H1 (cell line): Measurements from ENCODE around the gene PCDH9. TPM values are rescaled to one million over a fixed set of nuclear protein-coding genes. Genes with fewer than 3 reads are reported as not detected.

Experiments used
- GTF2F1 ChIP-seq: IDR thresholded peaks from 2 replicates; pipeline ENCODE4 v1.6.1; 2012; ENCODE audit warnings: low read depth, low read length, improper control_type of control experiment, borderline replicate concordance
- JUN ChIP-seq: IDR thresholded peaks from 2 replicates; pipeline ENCODE4 v1.6.1; 2011; ENCODE audit warnings: low read depth, mild to moderate bottlenecking, improper control_type of control experiment, low read length
- NANOG ChIP-seq: IDR thresholded peaks from 2 replicates; pipeline ENCODE4 v1.6.1; 2011; ENCODE audit warnings: low read length, low read depth, mild to moderate bottlenecking, inconsistent platforms; ENCODE audit not compliant: insufficient read depth, poor library complexity, severe bottlenecking
- RAD21 ChIP-seq, 2 experiments: IDR thresholded peaks in 1 of 2; conservative IDR thresholded peaks in 1 of 2; 2 replicates each; pipeline ENCODE4 v1.6.1; 2011; ENCODE audit warnings: low read depth in 2 of 2, low read length in 2 of 2, improper control_type of control experiment in 1 of 2, inconsistent platforms in 1 of 2, mild to moderate bottlenecking in 1 of 2, moderate library complexity in 1 of 2
- SIN3A ChIP-seq, 2 experiments: IDR thresholded peaks in 1 of 2; conservative IDR thresholded peaks in 1 of 2; 2 replicates each; pipeline ENCODE4 v1.6.1; 2011 to 2012; ENCODE audit warnings: low read length in 2 of 2, improper control_type of control experiment in 1 of 2, low read depth in 1 of 2, mild to moderate bottlenecking in 1 of 2
- polyA plus RNA-seq, 7 experiments: library from polyadenylated mRNA; depleted of rRNA in 3 of 7; stranded (reverse) in 5 of 7; unstranded in 2 of 7; fragments of >200 nt in 5 of 7; fragments of 200-250 nt in 2 of 7; gene quantifications; 1 replicate in 5 of 7; 2 replicates in 1 of 7; 4 replicates in 1 of 7; pipeline versions ENCODE4 v1.2.1 to v1.2.3, GENCODE V29; 2011 to 2013; ENCODE audit warnings: missing spikeins in 2 of 7, mixed read lengths in 2 of 7
- total RNA-seq: library from RNA; stranded (reverse); fragmentation: NEBNext Ultra II Directional; extraction: Animal tissue kit (Norgen Biotek cat#: 25700); gene quantifications from 2 replicates; pipeline ENCODE4 v1.2.1, GENCODE V29; 2021

The PCDH9 gene
- total and polyA plus RNA-seq, 2 of the 8 experiments (the other 6 are each of a cell fraction or from before 2014, with no cell fraction given), result 0.12 to 0.60 TPM

DNA sequence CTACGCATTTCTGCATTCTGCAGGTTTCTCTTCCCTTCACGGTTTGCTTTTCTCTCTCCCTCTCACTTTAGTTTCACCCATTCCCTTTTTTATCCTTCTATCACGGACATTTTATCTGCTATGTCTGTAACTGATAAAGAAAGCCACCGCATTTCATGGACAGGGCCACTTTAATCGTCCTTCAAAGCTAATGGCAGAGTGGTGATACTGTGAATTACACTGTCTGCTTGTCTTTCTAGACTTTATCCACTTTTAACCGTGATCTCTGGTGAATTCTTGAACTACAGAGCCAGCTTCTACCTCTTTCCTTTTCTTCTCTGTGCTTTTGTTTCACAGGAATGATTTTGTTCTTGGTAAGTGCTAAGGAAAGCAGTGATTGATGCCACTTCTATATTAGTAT lies 760.4 kb downstream of the PCDH9 start (continued):
- TF ChIP-seq NANOG (no peak), JUN (no peak), SIN3A (conservative IDR thresholded peaks at IDR 0.05 in 1 of 2, IDR thresholded peaks at IDR 0.05 in 1 of 2; ENCODE audit: low read depth in 1 of 2, low read length in 2 of 2) (no peak), GTF2F1 (no peak), RAD21 (IDR thresholded peaks at IDR 0.05 in 1 of 2, conservative IDR thresholded peaks at IDR 0.05 in 1 of 2; ENCODE audit: low read depth in 2 of 2, low read length in 2 of 2) (no peak)
